ENCODE data around the gene SEMA5B.

Gene SEMA5B

DNA sequence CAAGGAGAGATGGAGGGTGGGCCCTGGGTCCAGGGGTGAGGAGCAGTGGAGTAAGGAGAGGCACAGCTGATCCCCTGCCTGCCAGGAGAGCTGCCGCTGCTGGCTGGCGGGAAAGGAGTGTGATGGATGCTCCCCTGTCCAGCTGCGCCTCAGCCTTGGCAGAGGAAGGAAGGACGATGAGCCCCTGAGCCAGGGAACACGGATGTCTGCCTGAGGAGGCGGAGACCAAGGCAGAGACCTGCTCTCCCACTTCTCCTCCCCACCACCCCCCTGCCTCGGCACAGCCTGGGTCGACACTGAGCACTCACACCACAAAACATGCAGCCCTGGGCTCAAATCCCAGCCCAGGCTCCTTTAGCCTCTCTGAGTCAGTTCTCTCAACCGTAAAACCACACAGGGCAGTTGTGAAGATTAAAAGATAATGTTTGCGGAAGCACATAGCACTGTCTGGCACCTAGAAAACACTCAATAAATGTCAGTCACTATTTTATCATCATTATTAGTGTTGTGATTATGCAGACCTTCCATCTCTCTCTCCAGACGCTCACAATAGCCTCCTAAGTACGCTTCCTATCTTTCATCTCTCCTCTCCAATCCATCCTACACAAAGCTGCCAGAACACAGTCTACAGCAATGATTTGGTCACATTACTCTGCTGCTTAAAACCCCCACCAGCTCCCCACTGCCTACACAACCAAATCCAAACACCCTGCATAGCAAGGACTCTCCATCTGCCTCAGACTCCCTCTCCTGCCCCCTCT lies 52.2 kb downstream of the SEMA5B start:
- DNase-seq, result peak; percentile 52

GRCh38 chr3:122974764-122975162 lies 52.8 kb downstream of the SEMA5B start:
- no peak for DNase-seq

GRCh38 chr3:122973893-122974615 lies 53.5 kb downstream of the SEMA5B start:
- DNase-seq, result no peak

- DNase-seq, result no peak
Observed at GRCh38 chr3:122972141-122972540, 55.4 kb downstream of the SEMA5B start.

DNA sequence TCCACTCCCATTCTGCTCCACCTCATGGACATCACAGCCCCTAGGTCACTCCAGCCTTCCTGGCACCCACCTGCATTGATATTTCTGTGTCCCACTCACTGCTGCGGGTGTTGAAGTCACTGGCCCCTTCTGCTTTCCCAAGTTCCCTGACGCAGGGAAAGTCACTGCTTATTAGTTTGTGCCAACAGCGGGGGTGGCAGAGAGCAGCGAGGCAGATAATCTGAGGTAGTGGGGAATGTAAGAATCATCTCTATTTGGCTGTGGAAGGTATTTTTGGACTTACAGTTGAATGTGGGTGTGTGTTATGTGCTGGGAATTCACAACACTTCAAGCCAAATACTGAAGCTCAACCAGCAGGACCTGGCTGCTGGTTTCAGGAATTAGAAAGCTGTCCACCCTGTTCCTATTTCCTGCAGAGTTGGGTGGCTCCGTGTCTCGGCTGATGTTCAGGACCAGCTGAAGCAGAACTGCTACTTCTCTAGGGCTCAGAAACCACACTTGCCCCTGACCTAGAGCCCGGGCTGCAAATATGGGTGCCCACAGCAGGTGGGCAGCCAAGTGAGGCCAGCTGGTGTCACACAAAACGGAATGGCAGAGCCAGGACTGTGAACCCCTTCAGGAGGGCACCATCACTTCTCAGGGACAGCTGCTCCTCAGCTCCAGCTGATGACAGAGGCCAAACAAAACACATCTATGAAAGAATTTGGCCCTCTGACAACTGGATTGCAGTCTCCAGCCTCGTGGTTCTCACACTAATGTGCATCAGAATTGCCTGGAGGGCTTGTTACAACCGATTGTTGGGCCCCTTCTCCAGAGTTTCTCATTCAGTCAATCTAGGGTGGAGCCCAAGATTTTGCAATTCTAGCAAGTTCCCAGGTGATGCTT lies 57.7 kb downstream of the SEMA5B start:
- no peak for DNase-seq

DNA sequence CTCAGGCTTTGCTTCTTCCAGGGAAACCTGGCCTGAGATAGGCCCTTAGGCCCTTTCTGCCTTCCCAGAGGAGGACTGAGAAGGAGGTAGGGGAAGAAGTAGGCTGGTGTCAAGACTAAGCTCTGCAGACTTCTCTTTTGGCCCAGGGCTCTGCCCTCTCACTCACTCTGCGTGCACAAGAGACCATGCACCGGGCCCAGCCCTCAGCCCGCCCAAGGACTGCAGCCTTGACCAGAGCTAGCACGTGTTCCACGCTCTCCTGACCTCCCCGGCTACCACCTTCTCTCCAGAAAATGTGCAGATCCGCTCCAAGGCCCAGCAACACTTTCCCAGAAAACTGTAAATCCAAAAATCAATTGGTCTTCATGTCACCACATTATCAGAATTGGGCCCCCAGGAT lies 59.8 kb downstream of the SEMA5B start:
- no peak for DNase-seq

DNA sequence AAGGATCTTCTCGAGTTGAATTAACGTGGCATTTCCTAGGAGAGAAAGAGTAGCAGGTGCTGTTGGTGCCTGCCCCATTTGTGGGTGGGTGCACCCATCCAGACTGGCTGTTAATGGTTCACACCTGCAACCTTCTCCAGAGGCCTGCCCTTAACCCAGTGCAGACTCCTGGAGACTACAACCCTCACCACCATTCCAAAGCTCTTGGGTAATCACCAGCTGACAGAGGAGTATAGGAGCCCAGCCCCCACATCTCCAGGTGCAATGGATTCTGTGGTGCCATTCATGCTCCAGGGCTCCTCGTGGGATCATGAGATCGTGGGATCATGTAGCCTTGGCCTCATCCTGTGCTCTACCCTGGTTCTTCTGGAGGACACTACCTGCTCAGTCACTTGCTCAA lies 60.2 kb downstream of the SEMA5B start:
- DNase-seq, result no peak

GRCh38 chr3:122966045-122966444 lies 61.5 kb downstream of the SEMA5B start:
- DNase-seq, result no peak

DNA sequence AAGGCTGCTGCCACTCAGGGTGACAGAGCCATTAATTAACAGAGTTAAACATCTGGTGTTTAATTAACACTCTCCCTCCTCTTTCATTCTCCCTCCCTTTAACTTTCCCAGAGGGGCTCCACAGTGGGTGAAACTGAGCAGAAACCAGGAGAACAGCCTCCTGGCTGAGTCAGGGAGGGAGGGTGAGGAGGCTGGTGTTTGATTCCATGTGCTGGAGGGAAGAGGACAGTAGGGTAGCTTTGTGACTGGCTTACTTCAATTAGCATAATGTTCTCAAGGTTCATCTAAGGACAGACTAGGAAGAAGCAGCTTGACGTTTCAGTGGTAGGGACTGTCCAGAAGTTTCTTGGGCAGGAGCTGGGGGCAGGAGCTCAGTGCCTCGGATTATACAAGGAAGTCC lies 62.8 kb downstream of the SEMA5B start:
- DNase-seq, result no peak

DNA sequence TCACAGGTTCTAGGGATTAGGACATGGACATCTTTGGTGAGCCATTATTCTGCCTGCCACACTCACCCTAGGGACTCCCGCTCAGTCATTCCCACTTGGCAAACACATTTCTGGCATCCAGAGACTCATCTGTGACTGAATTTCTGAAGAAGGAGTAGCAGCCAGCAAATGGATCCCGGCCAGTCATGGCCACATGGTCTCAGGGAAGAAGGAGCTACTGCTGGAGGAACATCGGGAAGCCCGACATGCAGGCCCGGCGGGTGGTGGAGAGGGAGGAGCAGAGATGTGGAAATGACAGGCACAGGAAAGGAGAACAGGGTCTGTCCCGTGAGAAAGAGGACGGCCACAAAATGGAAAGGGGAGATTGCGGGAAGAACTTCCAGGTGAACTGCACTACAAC lies 65.4 kb downstream of the SEMA5B start:
- DNase-seq, result no peak

DNA sequence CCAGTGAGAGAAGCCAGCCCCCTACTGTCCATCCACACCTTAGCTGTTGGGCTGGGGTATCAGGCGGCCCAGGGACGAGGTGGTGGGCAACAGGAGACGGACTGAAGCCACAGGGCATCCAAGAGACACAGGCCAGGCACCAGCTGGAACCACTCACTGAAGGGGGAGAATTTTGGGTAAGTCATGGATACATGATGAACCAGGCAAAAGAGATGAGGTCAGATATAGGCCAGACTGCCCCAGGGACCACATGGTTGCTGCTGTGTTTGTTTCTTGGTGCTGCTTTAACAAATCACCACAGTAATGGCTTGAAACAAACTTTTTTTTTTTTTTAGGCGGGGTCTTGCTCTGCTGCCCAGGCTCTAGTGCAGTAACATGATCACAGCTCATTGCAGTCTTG lies 66.4 kb downstream of the SEMA5B start:
- DNase-seq, result no peak

GRCh38 chr3:122960652-122961051 lies 66.9 kb downstream of the SEMA5B start:
- no peak for DNase-seq

DNA sequence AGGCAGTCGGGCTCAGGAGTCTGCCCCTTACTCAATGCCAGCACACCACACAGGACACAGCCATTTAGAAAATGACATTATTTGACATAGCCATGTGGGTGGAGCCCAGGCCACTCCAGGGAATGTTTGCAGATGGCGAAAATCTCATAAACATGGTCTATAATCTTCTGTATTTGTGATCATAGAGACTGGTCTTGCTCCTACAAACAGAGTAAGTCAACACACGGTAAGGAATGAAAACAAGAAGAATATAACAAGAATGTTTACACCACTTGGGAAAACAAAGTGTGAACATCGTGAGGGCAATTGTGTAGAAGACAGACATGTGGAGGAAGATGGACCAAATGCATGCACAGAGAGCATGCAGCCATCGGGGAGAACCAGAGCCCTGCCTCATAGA lies 68.2 kb downstream of the SEMA5B start:
- DNase-seq, result no peak

DNA sequence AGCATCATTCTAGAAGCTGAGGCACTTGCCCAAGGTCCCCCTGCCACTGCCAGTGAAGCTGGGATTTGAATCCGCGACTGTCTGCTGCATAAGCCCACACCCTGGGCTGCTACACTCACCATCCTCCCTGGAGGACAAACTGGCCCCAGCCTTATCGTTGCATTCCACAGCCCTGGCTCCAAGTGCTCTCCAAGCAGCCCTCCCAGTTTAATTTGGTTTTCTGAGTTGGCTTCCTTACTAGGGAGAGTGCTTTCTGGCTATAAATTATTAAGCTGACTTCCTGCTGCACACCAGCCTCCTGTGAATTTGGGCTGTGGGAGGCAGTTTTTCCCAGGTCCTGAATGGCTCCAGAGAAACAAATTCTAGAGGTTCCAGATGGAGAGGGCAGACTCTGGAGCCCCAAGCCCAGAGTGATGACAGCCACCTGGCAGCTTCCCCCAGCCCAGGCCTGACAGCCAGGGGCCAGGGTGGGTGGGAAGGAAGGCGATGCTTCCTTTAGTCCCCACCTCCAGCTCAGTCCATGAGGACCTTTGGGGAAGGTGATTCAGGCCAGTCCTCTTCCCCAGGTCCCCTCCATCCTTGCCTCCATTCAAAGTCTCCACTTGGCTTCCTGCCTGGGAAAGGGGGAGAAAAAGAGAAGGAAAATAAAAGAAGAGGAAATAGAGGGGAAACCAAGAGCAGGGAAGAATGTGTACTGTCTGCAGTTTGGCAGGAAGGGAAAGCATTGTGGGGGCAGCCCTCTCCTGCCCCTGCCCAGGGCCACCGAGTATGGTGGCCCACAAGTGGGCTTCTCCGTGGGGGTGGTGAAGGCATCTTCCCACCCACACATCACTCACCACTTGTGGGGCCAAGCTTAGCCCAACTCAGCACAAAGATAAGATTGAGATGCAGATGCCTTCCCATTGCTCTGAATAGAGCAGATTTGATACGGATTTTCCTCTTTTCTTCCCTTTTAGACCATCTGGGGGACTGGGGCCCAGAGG lies 69.6 kb downstream of the SEMA5B start:
- peak; percentile 48 for DNase-seq

DNA sequence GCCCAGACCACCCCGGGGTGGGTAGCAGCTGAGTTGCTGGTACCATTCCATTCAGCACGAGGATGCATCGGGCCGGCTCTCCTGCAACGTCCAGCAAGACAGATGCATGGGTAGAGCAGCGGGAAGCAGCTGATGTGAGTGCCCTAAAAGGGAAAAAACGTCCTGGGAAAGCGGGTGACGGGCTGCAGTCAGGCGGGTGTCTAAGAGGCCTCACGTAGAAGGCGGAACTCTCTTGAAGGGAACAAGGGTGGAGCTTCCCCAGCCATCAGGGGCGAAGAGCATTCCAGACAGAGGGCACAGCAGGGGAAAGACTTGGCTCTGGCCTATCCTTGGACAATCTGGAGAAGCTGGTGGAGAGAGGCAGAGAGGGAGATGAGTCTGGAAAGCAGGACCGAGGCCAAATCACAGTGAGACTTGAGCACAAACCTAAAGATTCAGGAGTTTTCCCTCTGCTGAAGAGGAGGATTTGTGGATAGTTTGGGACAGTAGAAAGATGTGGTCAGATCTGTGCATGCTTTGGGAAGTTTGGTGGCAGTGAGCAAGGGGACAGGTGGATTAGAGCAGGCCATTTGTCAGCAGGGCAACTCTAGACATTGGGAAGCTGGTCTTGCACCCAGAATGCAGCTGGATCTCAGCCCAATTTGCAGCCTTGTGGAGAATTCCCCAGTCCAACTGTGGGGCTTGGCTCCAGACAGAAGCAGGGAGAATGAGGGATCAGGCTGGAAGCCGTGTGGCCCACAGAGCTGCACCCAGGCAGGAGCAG lies 70.7 kb downstream of the SEMA5B start:
- no peak for DNase-seq

DNA sequence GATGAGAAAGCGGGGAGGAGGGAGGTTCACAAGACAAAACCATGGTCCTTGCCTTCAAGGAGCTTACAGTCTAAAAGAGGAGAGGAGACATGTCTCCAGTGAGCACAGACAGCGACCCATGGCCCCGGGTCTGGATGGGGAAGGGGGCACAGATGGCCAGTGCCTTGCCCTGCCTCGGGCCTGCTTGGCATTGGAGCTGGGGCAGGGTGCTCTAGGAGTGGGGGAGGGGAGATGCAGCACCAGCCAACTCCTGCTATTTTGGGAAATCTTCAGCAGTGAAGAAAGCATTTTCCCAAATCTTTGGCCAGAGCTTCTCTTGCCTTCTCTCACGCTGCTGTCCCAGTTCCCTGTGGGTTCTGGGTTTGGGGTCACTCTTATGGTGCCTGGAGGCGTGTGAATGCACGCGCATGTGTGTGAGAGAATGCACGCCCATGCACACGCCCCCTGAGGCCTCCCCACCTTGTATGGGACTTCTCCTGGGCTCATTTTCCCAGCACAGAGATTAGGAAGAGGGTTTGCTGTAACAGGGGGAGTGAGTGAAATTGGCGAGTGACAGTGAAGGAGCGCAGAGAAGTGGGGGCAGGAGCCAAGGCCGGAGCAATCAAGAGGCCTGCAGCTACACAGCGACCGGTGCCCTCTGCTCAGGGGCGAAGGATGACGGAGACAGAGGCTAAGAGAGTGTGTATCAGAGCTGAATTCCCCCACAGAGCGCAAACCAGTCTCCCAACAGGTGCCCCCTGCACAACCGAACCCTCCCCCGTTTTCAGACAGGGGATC lies 71.5 kb downstream of the SEMA5B start:
- DNase-seq, result no peak

DNA sequence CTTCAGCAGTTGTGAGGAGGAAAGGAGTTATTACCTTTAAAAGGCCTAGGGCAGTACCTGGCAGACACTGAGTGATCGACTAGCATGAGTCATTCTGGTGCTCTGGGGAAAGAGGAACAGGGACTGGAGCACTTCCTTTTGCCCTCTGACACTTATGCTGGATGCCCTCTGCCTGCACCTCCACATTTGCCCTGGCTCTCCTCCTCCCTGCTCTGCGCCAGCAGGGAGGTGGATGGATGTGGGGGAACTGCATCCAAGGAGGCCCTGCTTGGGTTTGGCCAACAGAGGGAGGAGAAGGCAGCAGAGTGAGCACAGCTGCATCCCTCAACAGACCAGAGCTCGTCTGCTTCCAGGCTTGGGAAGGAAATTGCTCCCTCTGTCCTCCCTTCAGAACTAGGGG lies 75.0 kb downstream of the SEMA5B start:
- no peak for DNase-seq

DNA sequence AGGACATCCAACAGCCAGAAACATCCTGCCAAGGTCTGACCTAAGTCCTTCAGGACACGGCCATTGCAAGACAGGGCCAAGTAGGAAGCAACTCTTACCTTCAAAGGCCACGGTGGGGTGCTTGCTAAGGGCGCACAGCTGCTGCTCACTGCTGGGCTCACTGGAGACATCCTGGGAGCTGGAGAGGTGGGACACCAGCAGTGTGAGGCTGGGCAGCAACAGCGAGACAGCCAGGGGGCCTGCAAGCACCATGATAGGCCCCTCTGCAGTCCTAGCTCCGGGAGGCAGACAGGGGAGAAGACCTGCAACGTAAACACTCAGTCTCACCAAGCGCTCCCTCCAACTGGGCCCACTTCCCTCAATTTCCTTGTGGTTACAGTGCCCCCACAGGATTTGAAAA lies 79.2 kb downstream of the SEMA5B start:
- no peak for DNase-seq

GRCh38 chr3:122947738-122948137 lies 79.8 kb downstream of the SEMA5B start:
- DNase-seq, result no peak

DNA sequence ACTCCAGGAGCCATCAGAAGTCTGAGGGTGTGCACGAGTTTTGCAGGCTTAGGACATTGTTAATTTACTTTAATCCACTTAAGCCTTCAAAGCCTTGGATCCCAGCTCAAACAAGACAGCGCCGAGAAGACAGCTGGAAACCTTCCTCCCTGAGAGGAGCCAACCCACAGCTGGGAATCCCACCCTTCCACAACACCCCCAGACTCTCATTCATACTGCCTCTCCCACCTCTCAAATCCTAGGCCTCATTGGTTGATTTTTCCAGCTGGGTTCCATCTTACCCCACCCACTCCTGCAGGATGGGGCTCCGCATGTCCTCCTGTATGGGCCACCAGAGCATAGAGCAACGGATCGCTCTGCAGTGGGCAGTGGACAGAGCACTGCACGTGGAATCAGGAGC lies 80.4 kb downstream of the SEMA5B start:
- DNase-seq, result peak; percentile 51

Measured in right kidney (tissue), 1 donor.